Neuronal stem cell (in vitro differentiated cells): ENCODE measurements around the gene CSNK1D.
A peak's percentile ranks its signal among the peaks of the same experiment; 100 is the strongest.

ENCODE experiments used
- DNase-seq: peaks from one replicate; pipeline ENCODE4 v3.0.0-alpha.2; 2013; ENCODE audit warnings: low spot score
- H2AFZ ChIP-seq: one replicate; pipeline ENCODE4 v1.6.1; 2013; ENCODE audit warnings: mild to moderate bottlenecking, low read length, inconsistent platforms
- H2AK5ac ChIP-seq: 2 replicates; pipeline ENCODE4 v1.6.1; 2013; ENCODE audit warnings: low read depth, mild to moderate bottlenecking, inconsistent platforms, low read length, moderate library complexity, mixed read lengths
- H2BK120ac ChIP-seq: 2 replicates; pipeline ENCODE4 v1.6.1; 2013; ENCODE audit warnings: low read depth, mild to moderate bottlenecking, inconsistent platforms, low read length, moderate library complexity, mixed read lengths
- H2BK12ac ChIP-seq: one replicate; pipeline ENCODE4 v1.6.1; 2013; ENCODE audit warnings: low read length, inconsistent platforms
- H2BK15ac ChIP-seq: 2 replicates; pipeline ENCODE4 v1.6.1; 2013; ENCODE audit warnings: mild to moderate bottlenecking, low read length, inconsistent platforms, mixed read lengths
- H2BK5ac ChIP-seq: one replicate; pipeline ENCODE4 v1.6.1; 2013; ENCODE audit warnings: inconsistent platforms, mild to moderate bottlenecking, low read length, moderate library complexity
- H3K14ac ChIP-seq: one replicate; pipeline ENCODE4 v1.6.1; 2013; ENCODE audit warnings: low read length, inconsistent platforms
- H3K18ac ChIP-seq: 2 replicates; pipeline ENCODE4 v1.6.1; 2013; ENCODE audit warnings: low read length, inconsistent platforms
- H3K23ac ChIP-seq: 2 replicates; pipeline ENCODE4 v1.6.1; 2013; ENCODE audit warnings: low read depth, mild to moderate bottlenecking, mixed read lengths, low read length, inconsistent platforms; ENCODE audit not compliant: poor library complexity
- H3K27ac ChIP-seq: replicated peaks from 3 replicates; pipeline ENCODE4 v1.5.1; 2013; ENCODE audit warnings: low read length, inconsistent platforms
- H3K27me3 ChIP-seq, 3 experiments: 2 replicates each; pipeline ENCODE4 v1.6.1; 2013; ENCODE audit warnings: low read length in 3 of 3, mild to moderate bottlenecking in 2 of 3, inconsistent platforms in 1 of 3, low read depth in 1 of 3, mixed read lengths in 1 of 3, moderate library complexity in 1 of 3; ENCODE audit not compliant: control insufficient read depth in 3 of 3, insufficient read depth in 3 of 3
- H3K36me3 ChIP-seq, 2 donors: replicated peaks in 1 of 2; 2 replicates each; pipeline ENCODE4 v1.6.1; 2013; ENCODE audit warnings: low read length in 2 of 2; ENCODE audit not compliant: control insufficient read depth in 2 of 2, insufficient read depth in 2 of 2
- H3K4ac ChIP-seq: 2 replicates; pipeline ENCODE4 v1.6.1; 2013; ENCODE audit warnings: inconsistent platforms, mild to moderate bottlenecking, low read length, moderate library complexity
- H3K4me1 ChIP-seq, 2 donors: 1 replicate in 1 of 2; 2 replicates in 1 of 2; pipeline ENCODE4 v1.6.1; 2013; ENCODE audit warnings: low read length in 2 of 2, low read depth in 1 of 2; ENCODE audit not compliant: control insufficient read depth in 2 of 2, insufficient read depth in 1 of 2
- H3K4me2 ChIP-seq: one replicate; pipeline ENCODE4 v1.6.1; 2013; ENCODE audit warnings: mild to moderate bottlenecking, low read length, inconsistent platforms; ENCODE audit not compliant: insufficient read depth, poor library complexity, severe bottlenecking
- H3K4me3 ChIP-seq, 2 donors: 2 replicates each; pipeline ENCODE4 v1.5.1; 2013; ENCODE audit warnings: low read length in 2 of 2, mild to moderate bottlenecking in 2 of 2, inconsistent platforms in 1 of 2, moderate library complexity in 1 of 2
- H3K79me1 ChIP-seq: one replicate; pipeline ENCODE4 v1.6.1; 2013; ENCODE audit warnings: low read depth, mild to moderate bottlenecking, inconsistent platforms, low read length, moderate library complexity
- H3K9ac ChIP-seq: one replicate; pipeline ENCODE4 v1.6.1; 2013; ENCODE audit warnings: mild to moderate bottlenecking, low read depth, low read length, inconsistent platforms; ENCODE audit not compliant: poor library complexity
- H3K9me3 ChIP-seq, 2 donors: replicated peaks in 1 of 2; 2 replicates each; pipeline versions ENCODE3 to v1.6.1; 2013; ENCODE audit warnings: low read length in 2 of 2, mild to moderate bottlenecking in 2 of 2, inconsistent platforms in 1 of 2, low read depth in 1 of 2, mixed read lengths in 1 of 2, moderate library complexity in 1 of 2; ENCODE audit not compliant: control insufficient read depth in 2 of 2, insufficient read depth in 1 of 2
- H4K8ac ChIP-seq: one replicate; pipeline ENCODE4 v1.6.1; 2013; ENCODE audit warnings: low read depth, mild to moderate bottlenecking, inconsistent platforms, low read length, moderate library complexity
- H4K91ac ChIP-seq: one replicate; pipeline ENCODE4 v1.6.1; 2013; ENCODE audit warnings: low read length, low read depth, mild to moderate bottlenecking, inconsistent platforms; ENCODE audit not compliant: poor library complexity
- WGBS, 2 donors: extraction: QIAGEN DNeasy Blood & Tissue Kit; methylation state at CpG; one replicate each; pipeline ENCODE4 v1.1.7; 2013; ENCODE audit warnings: missing lambda C conversion rate in 2 of 2, mixed read lengths in 1 of 2; ENCODE audit not compliant: insufficient read length in 2 of 2, insufficient replicate concordance in 1 of 2; ENCODE audit errors: extremely low coverage in 2 of 2; 5-methylcytosine and 5-hydroxymethylcytosine counted together

CSNK1D gene

DNA sequence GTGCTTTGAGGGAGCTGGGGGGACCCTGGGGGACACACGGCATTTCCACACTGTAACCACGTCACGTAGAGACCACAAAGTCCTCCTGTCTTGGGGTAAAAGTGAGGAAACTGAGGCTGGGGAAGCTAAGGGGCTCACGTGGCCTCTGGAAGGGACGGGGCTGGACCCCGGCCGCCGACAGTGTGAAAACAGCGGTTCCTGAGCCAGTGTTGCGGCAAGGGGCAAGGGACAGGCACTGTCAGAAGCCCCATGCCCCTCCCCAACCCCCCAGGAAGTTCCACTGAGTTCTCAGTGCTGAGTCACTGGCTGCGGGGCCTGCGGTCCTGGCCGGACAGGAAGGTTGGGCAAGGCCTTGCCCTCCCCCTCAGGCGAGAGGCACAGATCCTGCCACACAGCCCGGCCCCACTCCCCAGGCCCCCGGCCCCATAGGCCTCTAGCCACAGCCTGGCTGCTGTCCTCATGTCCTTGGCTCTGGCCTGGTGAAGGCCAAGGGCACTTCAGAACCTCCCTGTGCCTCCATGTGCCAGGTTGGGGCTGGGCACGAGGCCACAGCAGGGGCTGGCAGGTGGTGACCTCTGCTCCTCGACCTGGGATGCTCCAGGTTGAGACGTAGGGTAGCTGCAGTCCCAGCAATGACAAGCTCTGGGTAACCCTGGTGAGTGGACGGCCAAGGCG lies 55.8 kb downstream of the CSNK1D start:
- Histone ChIP-seq H3K4me3 (no peak overlapping the region), H4K8ac (no peak overlapping the region), H3K4ac (no peak overlapping the region), H3K4me1 (peaks cover 1 to 14% of the 10 kb centered on the region in 2 donors), H3K18ac (peak overlapping the region; percentile 3), H2BK120ac (no peak overlapping the region), H3K9me3 (no peaks in the 10 kb centered on the region), H2BK12ac (peak overlapping the region; percentile 22), H2AFZ (peak overlapping the region; percentile 68), H3K9ac (peak overlapping the region; percentile 21), H4K91ac (no peak overlapping the region), H3K27ac (no peak overlapping the region), H2BK5ac (no peak overlapping the region), H3K36me3 (no peaks in the 10 kb centered on the region), H2AK5ac (peak overlapping the region; percentile 90), H3K14ac (peak overlapping the region; percentile 56), H2BK15ac (peak overlapping the region; percentile 75), H3K27me3 (no peaks in the 10 kb centered on the region), H3K79me1 (no peaks in the 10 kb centered on the region), H3K23ac (peak overlapping the region; percentile 55), H3K4me2 (no peak overlapping the region)
- WGBS, 2 donors = no CpG with 5 or more reads among the region's 21 CpGs
- DNase-seq = no peak

GRCh38 chr17:82217120-82217529 lies 56.4 kb downstream of the CSNK1D start:
- Histone ChIP-seq H3K23ac (peak overlapping the region; percentile 25), H3K27me3 (no peaks in the 10 kb centered on the region), H3K27ac (no peak overlapping the region), H2BK12ac (peak overlapping the region; percentile 22), H3K14ac (peak overlapping the region; percentile 56), H4K91ac (no peak overlapping the region), H2BK5ac (peak overlapping the region; percentile 75), H3K9ac (peak overlapping the region; percentile 21), H3K36me3 (no peaks in the 10 kb centered on the region), H3K9me3 (no peaks in the 10 kb centered on the region), H3K4me1 (peaks cover 1 to 14% of the 10 kb centered on the region in 2 donors), H2BK15ac (peak overlapping the region; percentile 75), H3K18ac (no peak overlapping the region), H3K4ac (no peak overlapping the region), H4K8ac (no peak overlapping the region), H2BK120ac (no peak overlapping the region), H2AFZ (peak overlapping the region; percentile 68), H3K4me2 (no peak overlapping the region), H3K79me1 (no peaks in the 10 kb centered on the region), H2AK5ac (peak overlapping the region; percentile 90), H3K4me3 (no peak overlapping the region)
- no peak for DNase-seq
- WGBS, 2 donors = no CpG with 5 or more reads among the region's 12 CpGs

GRCh38 chr17:82216301-82217119 lies 57.0 kb downstream of the CSNK1D start:
- H3K36me3 ChIP-seq = no peaks in the 10 kb centered on the region
- no peak for DNase-seq
- H3K4me3 ChIP-seq = no peak overlapping the region
- H2AK5ac ChIP-seq = peak overlapping the region; percentile 90
- no peak overlapping the region for H2BK120ac ChIP-seq
- H3K79me1 ChIP-seq = no peaks in the 10 kb centered on the region
- no peak overlapping the region for H3K4me2 ChIP-seq
- peak overlapping the region; percentile 75 for H2BK5ac ChIP-seq
- peak overlapping the region; percentile 68 for H2AFZ ChIP-seq
- no peak overlapping the region for H3K4ac ChIP-seq
- H3K14ac ChIP-seq = peak overlapping the region; percentile 90
- H3K27me3 ChIP-seq = no peaks in the 10 kb centered on the region
- no peak overlapping the region for H4K91ac ChIP-seq
- peak overlapping the region; percentile 3 for H3K18ac ChIP-seq
- peak overlapping the region; percentile 73 for H3K23ac ChIP-seq
- no peak overlapping the region for H3K9ac ChIP-seq
- H2BK15ac ChIP-seq = peak overlapping the region; percentile 75
- H2BK12ac ChIP-seq = peak overlapping the region; percentile 1
- H4K8ac ChIP-seq = no peak overlapping the region
- H3K9me3 ChIP-seq = no peaks in the 10 kb centered on the region
- H3K4me1 ChIP-seq = peaks cover 5 to 16% of the 10 kb centered on the region in 2 donors
- WGBS, 2 donors = no CpG with 5 or more reads among the region's 17 CpGs
- no peak overlapping the region for H3K27ac ChIP-seq

GRCh38 chr17:82215972-82216300 lies 57.6 kb downstream of the CSNK1D start:
- H2AK5ac ChIP-seq = peak overlapping the region; percentile 90
- no peak overlapping the region for H2AFZ ChIP-seq
- no peak for DNase-seq
- WGBS, 2 donors = no CpG with 5 or more reads among the region's 12 CpGs
- H3K4me1 ChIP-seq = peaks cover 5 to 16% of the 10 kb centered on the region in 2 donors
- H3K23ac ChIP-seq = peak overlapping the region; percentile 73
- H3K27me3 ChIP-seq = no peaks in the 10 kb centered on the region
- no peak overlapping the region for H4K91ac ChIP-seq
- H3K79me1 ChIP-seq = no peaks in the 10 kb centered on the region
- H2BK120ac ChIP-seq = no peak overlapping the region
- no peak overlapping the region for H3K27ac ChIP-seq
- H3K18ac ChIP-seq = peak overlapping the region; percentile 48
- no peak overlapping the region for H3K4ac ChIP-seq
- no peak overlapping the region for H2BK5ac ChIP-seq
- H2BK12ac ChIP-seq = peak overlapping the region; percentile 1
- peak overlapping the region; percentile 30 for H2BK15ac ChIP-seq
- H3K36me3 ChIP-seq = no peaks in the 10 kb centered on the region
- H3K4me3 ChIP-seq = no peak overlapping the region
- H3K14ac ChIP-seq = peak overlapping the region; percentile 90
- H4K8ac ChIP-seq = no peak overlapping the region
- H3K4me2 ChIP-seq = no peak overlapping the region
- no peaks in the 10 kb centered on the region for H3K9me3 ChIP-seq
- H3K9ac ChIP-seq = no peak overlapping the region
